ENCODE results near the gene ZG16B. TPM values are rescaled to one million over a fixed set of nuclear protein-coding genes. Genes with fewer than 3 reads are reported as not detected.

The ZG16B gene
- total RNA-seq, 2 experiments from 2014 or later: 3.6 to 7.0 TPM

DNA sequence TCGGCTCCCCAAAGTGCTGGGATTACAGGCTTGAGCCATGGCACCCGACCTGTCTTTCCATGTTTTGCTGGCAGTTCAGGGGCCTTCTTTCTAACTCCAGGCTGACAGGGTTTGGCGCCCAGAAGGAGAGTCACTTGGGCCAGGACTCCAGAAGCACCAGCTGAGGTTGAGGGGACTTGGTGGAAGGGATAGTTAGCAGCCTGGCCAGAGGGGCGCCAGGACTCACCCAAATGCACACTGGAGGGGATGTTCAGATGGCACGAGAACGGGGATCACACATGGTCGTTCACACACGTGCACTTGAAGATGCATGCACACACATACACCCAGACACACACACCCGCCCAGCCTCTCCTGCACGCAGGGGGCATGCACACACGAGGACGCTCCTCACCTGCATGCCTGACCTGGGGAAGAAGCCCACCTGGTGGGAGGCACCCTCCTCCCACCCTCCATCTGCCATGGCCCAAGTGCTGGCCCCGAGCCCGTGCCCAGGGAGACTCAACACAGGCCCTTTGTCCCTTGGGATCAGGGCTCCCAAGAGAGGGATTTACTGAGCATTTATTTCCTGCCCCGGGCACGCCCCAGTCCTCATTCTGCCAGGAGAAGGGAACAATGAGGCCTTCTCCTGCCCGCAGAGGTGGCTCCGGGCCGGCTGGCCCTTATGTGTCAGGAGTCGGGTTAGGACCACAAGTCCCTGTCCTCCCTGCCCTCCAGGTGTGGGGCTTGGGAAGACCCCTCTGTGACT lies 15.4 kb upstream of the ZG16B start:
- Mint-ChIP-seq H3K36me3 (no peaks in the 10 kb centered on the region), H3K4me1 (peaks cover 2% of the 10 kb centered on the region), H3K4me3 (no peak overlapping the region), H3K9me3 (ENCODE audit: low read depth) (no peaks in the 10 kb centered on the region), H3K27me3 (peaks cover 9% of the 10 kb centered on the region), H3K27ac (no peak overlapping the region)
- CTCF ChIA-PET: interaction anchor here (0.7 kb wide), 1 partner anchor 8 kb away, joined by 3 read pairs; no protein-coding TSS in a partner anchor
- ATAC-seq (no peak), DNase-seq (no peak)

DNA sequence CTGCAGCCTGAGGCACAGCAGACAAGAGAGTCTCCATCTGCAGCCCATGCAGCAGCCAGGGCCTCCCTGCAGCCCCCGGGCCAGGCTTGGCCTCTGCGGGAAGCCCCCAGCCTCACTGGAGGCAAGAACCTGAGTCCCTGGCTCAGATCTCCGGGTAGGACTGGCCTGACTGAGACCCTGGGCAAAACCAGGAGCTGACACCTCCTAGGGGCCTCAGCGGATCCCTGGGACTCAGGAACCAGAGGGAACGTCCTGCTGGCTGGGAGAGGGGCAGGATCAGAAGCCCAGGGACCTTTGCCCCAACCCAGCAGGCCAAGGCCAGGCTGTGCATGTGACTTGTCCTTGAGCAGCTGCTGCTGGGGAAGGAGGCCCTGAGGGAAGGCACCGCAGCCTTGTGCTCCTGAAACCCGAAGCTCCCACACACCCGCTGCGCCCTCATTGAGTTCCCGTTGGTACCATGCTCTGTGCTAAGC lies 14.8 kb upstream of the ZG16B start:
- no peak for DNase-seq
- Mint-ChIP-seq H3K9me3 (ENCODE audit: low read depth) (no peaks in the 10 kb centered on the region), H3K4me1 (peaks cover 2% of the 10 kb centered on the region), H3K4me3 (no peak overlapping the region), H3K36me3 (no peaks in the 10 kb centered on the region), H3K27me3 (peaks cover 5% of the 10 kb centered on the region), H3K27ac (no peak overlapping the region)
- no peak for ATAC-seq
- CTCF ChIA-PET: interaction anchor here (1.7 kb wide), 1 partner anchor 53 kb away, joined by 4 read pairs; no protein-coding TSS in a partner anchor

DNA sequence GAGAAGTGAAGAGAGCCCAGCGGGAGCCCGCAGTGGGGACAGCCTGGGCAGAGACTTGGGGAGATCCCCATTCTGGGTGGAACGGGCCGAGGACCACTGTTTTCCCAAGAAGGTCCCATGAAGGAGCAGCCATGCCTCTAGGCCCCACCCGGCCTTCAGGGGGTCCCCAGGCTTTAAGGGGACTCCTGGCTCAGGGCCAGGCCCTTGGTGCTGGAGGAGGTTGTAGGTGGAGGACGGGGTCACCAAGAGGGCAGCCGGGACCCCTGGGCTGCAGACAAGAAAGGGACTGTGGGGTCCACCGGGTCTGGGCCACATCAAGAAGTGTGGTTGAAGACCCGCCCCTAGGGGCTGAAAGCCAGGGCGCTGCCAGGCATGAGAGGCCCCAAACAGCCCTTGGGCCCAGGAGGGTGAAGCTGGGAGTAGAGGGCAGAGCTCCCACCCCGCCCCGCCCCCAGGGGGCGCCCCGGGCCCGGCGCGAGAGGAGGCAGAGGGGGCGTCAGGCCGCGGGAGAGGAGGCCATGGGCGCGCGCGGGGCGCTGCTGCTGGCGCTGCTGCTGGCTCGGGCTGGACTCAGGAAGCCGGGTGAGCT lies 13.3 kb upstream of the ZG16B start, which contains the start of gene PRSS21:
PRSS21 (plus strand) TSS at position 487 of the 589 bp plus-strand sequence; CDS start at position 519, 32 bp downstream.
- Mint-ChIP-seq H3K27me3 (peaks cover under 1% of the 10 kb centered on the region), H3K4me1 (peaks cover 1% of the 10 kb centered on the region), H3K36me3 (no peaks in the 10 kb centered on the region), H3K4me3 (peak within 1 kb of the TSS; percentile 33), H3K27ac (no peak within 1 kb of the TSS), H3K9me3 (ENCODE audit: low read depth) (no peaks in the 10 kb centered on the region)
- ATAC-seq (peak; percentile 72), DNase-seq (no peak)
- CTCF ChIA-PET: interaction anchor here (0.7 to 1.7 kb wide), 3 partner anchors 22 to 51 kb away, joined by 3 to 4 read pairs (median 3); no protein-coding TSS in a partner anchor

DNA sequence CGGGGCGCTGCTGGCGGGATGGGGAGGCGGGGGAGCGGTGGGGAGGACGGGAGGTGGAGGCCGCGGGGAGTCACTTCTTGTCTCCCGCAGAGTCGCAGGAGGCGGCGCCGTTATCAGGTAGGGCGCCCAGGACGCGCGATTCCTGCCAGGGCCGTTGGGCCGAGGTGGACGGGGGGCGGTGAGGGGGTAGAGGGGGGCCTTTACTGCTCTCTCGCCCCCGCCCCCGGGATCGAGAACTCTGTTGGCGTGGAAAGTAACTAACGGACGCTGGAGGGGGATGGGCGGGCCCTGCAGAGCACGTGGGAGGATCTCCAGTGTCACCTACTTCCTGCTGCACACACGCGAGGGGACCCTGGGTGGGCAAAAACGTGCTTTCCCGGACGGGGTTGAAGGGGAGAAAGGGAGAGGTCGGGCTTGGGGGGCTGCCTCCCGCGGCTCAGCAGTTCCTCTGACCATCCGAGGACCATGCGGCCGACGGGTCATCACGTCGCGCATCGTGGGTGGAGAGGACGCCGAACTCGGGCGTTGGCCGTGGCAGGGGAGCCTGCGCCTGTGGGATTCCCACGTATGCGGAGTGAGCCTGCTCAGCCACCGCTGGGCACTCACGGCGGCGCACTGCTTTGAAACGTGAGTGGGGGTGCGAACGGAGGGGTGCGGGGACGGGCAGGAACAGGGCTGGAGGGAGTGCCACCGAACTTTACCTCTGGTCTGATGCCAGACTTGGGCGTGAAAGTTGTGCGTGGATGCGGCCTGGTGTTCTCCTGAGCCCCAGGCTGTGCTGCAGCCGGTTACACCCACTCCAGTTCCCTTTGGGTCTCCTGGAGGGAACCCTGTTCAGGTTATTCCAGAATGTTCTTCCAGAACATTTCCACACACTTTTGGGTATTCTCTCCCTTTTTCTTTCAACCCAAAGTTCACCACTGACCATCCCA lies 12.5 kb upstream of the ZG16B start:
- no peaks in the 10 kb centered on the region for H3K9me3 Mint-ChIP-seq (ENCODE audit: low read depth)
- DNase-seq (no peak), ATAC-seq (peak; percentile 14)
- H3K4me1 Mint-ChIP-seq: no peaks in the 10 kb centered on the region
- peaks cover 3% of the 10 kb centered on the region for H3K27me3 Mint-ChIP-seq
- CTCF ChIA-PET: interaction anchor here (0.7 to 1.2 kb wide), 2 partner anchors 21 to 26 kb away, joined by 3 read pairs; no protein-coding TSS in a partner anchor
- no peak overlapping the region for H3K27ac Mint-ChIP-seq
- H3K36me3 Mint-ChIP-seq: no peaks in the 10 kb centered on the region
- H3K4me3 Mint-ChIP-seq: peak overlapping the region; percentile 33

DNA sequence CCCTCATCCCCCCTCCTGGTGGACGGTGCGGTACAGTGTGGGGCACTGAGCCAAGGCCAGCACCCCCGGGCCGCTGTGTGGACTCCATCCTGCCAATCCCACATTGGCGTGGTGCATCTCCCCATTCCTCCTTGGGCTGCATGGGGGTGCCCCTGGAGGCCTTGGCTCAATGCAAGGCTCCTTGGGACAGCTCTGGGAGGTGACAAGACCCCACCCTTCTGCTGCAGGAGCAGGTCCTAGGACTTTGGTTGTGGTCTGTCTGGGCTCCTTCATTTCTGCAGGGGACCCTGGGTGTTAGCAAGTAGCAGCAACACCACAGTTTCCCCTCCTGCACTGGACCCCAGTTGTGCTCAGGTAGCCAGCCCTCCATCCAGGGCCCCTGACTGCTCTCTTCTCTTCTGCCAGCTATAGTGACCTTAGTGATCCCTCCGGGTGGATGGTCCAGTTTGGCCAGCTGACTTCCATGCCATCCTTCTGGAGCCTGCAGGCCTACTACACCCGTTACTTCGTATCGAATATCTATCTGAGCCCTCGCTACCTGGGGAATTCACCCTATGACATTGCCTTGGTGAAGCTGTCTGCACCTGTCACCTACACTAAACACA lies 11.7 kb upstream of the ZG16B start:
- CTCF ChIA-PET: interaction anchor here (1.2 kb wide), 1 partner anchor 64 kb away, joined by 3 read pairs; the partner anchor contains the start of gene FLYWCH2
- Mint-ChIP-seq H3K36me3 (no peaks in the 10 kb centered on the region), H3K4me1 (no peaks in the 10 kb centered on the region), H3K27ac (no peak overlapping the region), H3K4me3 (no peak overlapping the region), H3K27me3 (peaks cover 3% of the 10 kb centered on the region), H3K9me3 (ENCODE audit: low read depth) (no peaks in the 10 kb centered on the region)
- DNase-seq (no peak), ATAC-seq (no peak)

DNA sequence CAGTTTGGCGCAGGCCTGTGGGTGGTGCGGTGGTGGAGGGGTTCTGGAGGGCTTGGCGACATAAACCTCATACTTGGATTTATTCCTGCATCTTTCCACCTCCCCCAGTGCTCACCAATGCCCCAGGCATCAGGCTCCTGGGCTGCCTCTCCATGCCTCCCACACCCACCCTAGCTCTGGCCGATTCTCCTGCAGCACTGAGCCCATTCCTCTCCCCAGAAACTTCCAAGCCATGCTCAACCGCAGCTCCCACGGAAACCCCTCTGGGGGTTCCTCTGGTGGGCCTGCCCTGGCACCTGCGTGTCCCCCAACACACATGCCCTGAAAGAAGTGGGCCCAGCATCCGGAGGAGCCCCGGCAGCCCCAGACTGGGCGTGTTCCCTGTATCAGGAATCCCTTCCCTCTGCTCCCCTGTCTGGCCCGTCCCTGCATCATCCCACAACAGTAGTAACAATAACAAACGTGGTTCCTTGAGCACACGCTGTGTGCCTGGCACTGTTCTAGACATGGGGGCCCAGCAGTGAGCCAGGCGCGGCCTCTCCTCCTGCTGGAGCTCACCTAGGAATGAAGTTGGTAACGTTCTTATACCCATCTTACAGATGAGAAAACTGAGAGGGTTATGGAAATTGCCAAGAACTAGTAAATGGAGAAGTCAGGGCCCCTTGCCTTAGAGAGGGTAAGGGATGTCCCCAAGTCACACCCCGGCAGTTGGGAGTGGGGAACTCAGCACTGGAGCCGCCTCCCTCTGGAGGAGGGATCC lies 10.7 kb upstream of the ZG16B start:
- CTCF ChIA-PET: interaction anchor here (1.2 kb wide), 1 partner anchor 63 kb away, joined by 3 read pairs; the partner anchor contains the start of gene FLYWCH2
- Mint-ChIP-seq H3K4me3 (no peak overlapping the region), H3K4me1 (no peaks in the 10 kb centered on the region), H3K27ac (no peak overlapping the region), H3K9me3 (ENCODE audit: low read depth) (no peaks in the 10 kb centered on the region), H3K27me3 (peaks cover 3% of the 10 kb centered on the region), H3K36me3 (no peaks in the 10 kb centered on the region)
- ATAC-seq: no peak
- no peak for DNase-seq

DNA sequence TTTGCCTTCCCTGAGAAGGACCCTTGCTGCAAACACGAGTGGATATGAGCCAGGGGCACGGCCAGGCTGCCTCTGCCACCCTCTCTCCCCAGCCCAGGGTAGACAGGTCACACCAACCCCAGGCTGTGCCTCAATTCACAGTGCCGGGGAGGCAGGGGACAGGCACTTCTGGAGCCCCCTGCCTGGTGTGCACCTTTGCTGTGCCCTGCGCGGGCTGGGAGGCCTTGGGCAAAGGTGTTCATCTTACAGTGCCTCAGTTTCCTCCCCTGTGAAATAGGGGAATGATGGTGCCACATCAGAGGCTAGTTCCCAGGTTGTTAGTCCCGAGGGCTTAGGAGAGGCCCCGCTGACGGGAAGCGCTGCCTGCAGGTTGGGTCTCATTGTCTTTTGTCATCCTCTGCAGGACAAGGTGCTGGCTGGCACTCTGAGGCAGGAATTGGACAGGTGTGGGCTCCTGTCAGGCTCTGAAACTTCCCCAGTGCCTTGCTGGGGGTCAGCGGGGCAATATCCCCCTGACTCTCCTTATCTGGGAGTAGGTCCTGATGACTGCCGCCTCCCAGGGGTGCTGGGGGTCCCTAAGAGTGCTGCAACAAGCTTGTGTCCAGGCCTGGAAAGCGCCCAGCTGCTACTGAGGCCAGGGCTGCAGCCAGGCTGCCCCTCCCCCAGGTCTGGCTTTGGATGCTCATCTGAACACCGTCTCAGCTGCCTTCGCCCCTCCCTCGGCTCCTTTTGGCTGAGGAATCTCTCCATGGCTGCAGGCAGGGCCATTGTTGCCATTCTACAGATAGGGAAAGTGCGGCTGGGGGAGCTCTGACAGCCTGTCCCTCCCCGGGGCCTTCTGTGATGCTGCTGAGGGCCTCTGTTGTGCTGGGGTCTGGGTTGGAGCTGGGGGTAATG lies 9.9 kb upstream of the ZG16B start:
- peaks cover 3% of the 10 kb centered on the region for H3K27me3 Mint-ChIP-seq
- H3K4me1 Mint-ChIP-seq: no peaks in the 10 kb centered on the region
- ATAC-seq (no peak), DNase-seq (no peak)
- CTCF ChIA-PET: interaction anchor here (1.2 kb wide), 1 partner anchor 63 kb away, joined by 3 read pairs; the partner anchor contains the start of gene FLYWCH2
- H3K27ac Mint-ChIP-seq: no peak overlapping the region
- no peaks in the 10 kb centered on the region for H3K36me3 Mint-ChIP-seq
- H3K9me3 Mint-ChIP-seq (ENCODE audit: low read depth): no peaks in the 10 kb centered on the region
- H3K4me3 Mint-ChIP-seq: no peak overlapping the region

DNA sequence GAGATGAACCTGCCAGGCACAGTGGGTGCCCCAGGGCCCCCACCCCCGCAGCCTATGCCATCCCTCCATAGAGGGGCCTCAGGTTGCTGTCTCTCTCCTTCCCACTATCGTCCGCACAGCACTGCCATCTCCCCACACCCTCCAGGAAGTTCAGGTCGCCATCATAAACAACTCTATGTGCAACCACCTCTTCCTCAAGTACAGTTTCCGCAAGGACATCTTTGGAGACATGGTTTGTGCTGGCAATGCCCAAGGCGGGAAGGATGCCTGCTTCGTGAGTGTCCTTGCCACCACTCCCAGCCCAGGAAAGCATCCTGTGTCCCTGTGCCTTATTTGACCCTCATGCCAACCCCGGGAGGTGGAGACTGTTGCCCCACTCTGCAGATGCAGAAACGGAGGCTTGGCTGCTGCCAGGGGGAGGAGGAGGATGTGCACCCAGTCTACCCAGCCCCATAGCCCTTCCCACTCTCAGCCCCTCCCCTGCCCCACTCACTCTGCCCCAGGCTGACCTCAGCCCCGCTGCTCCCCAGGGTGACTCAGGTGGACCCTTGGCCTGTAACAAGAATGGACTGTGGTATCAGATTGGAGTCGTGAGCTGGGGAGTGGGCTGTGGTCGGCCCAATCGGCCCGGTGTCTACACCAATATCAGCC lies 9.1 kb upstream of the ZG16B start:
- no peak for DNase-seq
- no peak overlapping the region for H3K4me3 Mint-ChIP-seq
- CTCF ChIA-PET: interaction anchor here (0.9 to 3.3 kb wide), 2 partner anchors 18 to 48 kb away, joined by 3 to 9 read pairs; no protein-coding TSS in a partner anchor
- no peak for ATAC-seq
- H3K27me3 Mint-ChIP-seq: peaks cover 3% of the 10 kb centered on the region
- no peaks in the 10 kb centered on the region for H3K9me3 Mint-ChIP-seq (ENCODE audit: low read depth)
- H3K4me1 Mint-ChIP-seq: no peaks in the 10 kb centered on the region
- H3K27ac Mint-ChIP-seq: no peak overlapping the region
- H3K36me3 Mint-ChIP-seq: no peaks in the 10 kb centered on the region

DNA sequence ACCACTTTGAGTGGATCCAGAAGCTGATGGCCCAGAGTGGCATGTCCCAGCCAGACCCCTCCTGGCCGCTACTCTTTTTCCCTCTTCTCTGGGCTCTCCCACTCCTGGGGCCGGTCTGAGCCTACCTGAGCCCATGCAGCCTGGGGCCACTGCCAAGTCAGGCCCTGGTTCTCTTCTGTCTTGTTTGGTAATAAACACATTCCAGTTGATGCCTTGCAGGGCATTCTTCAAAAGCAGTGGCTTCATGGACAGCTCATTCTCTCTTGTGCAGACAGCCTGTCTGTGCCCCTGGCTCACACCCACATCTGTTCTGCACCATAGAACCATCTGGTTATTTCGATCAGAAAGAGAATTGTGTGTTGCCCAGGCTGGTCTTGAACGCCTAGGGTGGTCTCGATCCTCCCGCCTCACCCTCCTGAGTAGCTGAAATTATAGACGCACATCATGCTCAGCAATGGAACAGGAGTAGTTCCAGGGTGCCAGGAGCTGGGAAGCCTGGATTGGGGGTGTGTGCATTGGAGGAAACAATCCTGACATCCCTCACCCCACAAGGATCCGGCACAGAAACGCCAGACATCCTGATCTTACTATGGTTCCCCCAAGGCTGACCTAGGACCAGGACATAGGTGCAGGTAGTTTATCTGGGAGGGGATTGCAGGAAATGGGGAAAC lies 8.5 kb upstream of the ZG16B start:
- no peak for DNase-seq
- Mint-ChIP-seq H3K36me3 (no peaks in the 10 kb centered on the region), H3K4me3 (no peak overlapping the region), H3K27ac (no peak overlapping the region), H3K27me3 (peaks cover 3% of the 10 kb centered on the region), H3K4me1 (no peaks in the 10 kb centered on the region), H3K9me3 (ENCODE audit: low read depth) (no peaks in the 10 kb centered on the region)
- no peak for ATAC-seq
- CTCF ChIA-PET: interaction anchor here (0.9 to 3.3 kb wide), 2 partner anchors 18 to 47 kb away, joined by 3 to 9 read pairs; no protein-coding TSS in a partner anchor

DNA sequence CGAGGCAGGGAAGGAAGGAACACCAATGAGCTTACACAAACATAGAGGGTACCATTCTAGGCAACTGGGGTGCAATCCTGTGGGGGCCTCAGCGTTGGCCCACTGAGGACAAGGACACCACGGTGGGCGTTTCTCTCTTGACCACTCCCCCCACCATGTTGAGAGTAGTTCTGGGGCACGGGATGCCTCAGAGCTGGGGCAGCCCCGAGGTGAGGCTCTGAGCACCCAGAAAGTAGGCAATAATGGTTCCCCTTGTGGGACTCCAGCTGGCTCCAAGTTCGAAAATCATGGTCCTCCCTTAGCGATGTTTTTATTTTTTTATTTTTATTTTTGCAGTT lies 8.0 kb upstream of the ZG16B start:
- Mint-ChIP-seq H3K27ac (no peak overlapping the region), H3K27me3 (peaks cover 3% of the 10 kb centered on the region), H3K9me3 (ENCODE audit: low read depth) (no peaks in the 10 kb centered on the region), H3K4me3 (no peak overlapping the region), H3K4me1 (no peaks in the 10 kb centered on the region), H3K36me3 (no peaks in the 10 kb centered on the region)
- no peak for ATAC-seq
- DNase-seq: no peak
- CTCF ChIA-PET: interaction anchor here (0.9 to 3.3 kb wide), 2 partner anchors 17 to 46 kb away, joined by 3 to 9 read pairs; no protein-coding TSS in a partner anchor

Data from activated CD8-positive, alpha-beta memory T cell treated with anti-CD3 and anti-CD28 coated beads, Interleukin-2, amount 10 ng/mL, durations not matched to agents 7 days and 5 days (primary cell).